Pancreas (tissue), 10 donors: Measurements from ENCODE around the gene IMPG2. TPM values are rescaled to one million over a fixed set of nuclear protein-coding genes. Genes with fewer than 3 reads are reported as not detected.

Source experiments
- ATAC-seq, 4 donors: fragments of 200-7000 bp; cut with Tn5 transposase; one replicate each; pipeline versions ENCODE4 v1.8.0 to v1.9.1; 2020; ENCODE audit warnings: mild to moderate bottlenecking in 4 of 4, moderate library complexity in 4 of 4
- DNase-seq, 6 donors: peaks; one replicate each; pipeline ENCODE4 v3.0.0-alpha.2; 2020
- FAIRE-seq: peaks from 2 replicates; lab custom pipeline; 2012; peaks lifted over from hg19 to GRCh38; lab: Jason Lieb, UNC
- H3K27ac ChIP-seq, 4 donors: fragments of 200-600 bp; sonication (generic); 1 replicate in 3 of 4; 2 replicates in 1 of 4; pipeline versions ENCODE4 v1.5.0 to v1.8.0; 2020
- H3K27me3 ChIP-seq, 4 donors: fragments of 200-600 bp; one replicate each; pipeline ENCODE4 v1.8.0; 2021
- H3K36me3 ChIP-seq, 3 donors: fragments of 200-600 bp; sonication (generic) in 1 of 3; one replicate each; pipeline versions ENCODE4 v1.5.0 to v1.8.0; 2020 to 2021
- H3K4me1 ChIP-seq, 3 donors: fragments of 200-600 bp; one replicate each; pipeline ENCODE4 v1.8.0; 2021
- H3K4me3 ChIP-seq, 4 donors: fragments of 200-600 bp; sonication (generic) in 2 of 4; one replicate each; pipeline versions ENCODE4 v1.5.0 to v1.8.0; 2020 to 2021
- H3K9me3 ChIP-seq, 4 donors: fragments of 200-600 bp; one replicate each; pipeline ENCODE4 v1.8.0; 2021
- WGBS, 2 donors: extraction: QIAGEN DNeasy Blood & Tissue Kit; methylation state at CpG; one replicate each; pipeline ENCODE4 v1.1.7; 2013; 5-methylcytosine and 5-hydroxymethylcytosine counted together
- intact Hi-C, 3 donors: fragments of 100-400 bp; cut with DNase I; formaldehyde crosslinking; loops; one replicate each; pipeline versions ENCODE4 v1.11.1 to v1.14.2; 2022
- polyA plus RNA-seq, 2 donors: library from polyadenylated mRNA; stranded (reverse); fragments of 200-250 nt; gene quantifications; one replicate each; pipeline ENCODE4 v1.2.3, GENCODE V29; 2013
- total RNA-seq, 6 donors: library from RNA; stranded (reverse); fragmentation: NEBNext Ultra II Directional in 4 of 6; extraction: Animal tissue kit (Norgen Biotek cat#: 25700) in 4 of 6; gene quantifications; one replicate each; pipeline versions ENCODE4 v1.2.1 to v1.2.4, GENCODE V29; 2021 to 2023
- TF ChIP-seq, protein P1 (sequence below), 4 donors: fragments of 200-600 bp; sonication (generic) in 3 of 4; IDR thresholded peaks; one replicate each; pipeline versions ENCODE4 v1.5.0 to v1.8.0; 2021; ENCODE audit warnings: antibody characterized with exemption in 4 of 4
- donor health status: healthy with polysubstance abuse.
- donor health status: DM: no; HTN: no; CAD: no; lungs with moderate emphysema.
- donor health status: DM: no; HTN: no; CAD: no.
- donor health status: control.
- donor health status: control.
- donor health status: Bipolar disorder and iron deficiency.
- donor health status: DM: yes; HTN: yes; CAD: no.
- donor health status: DM: no; HTN: no; CAD: no.
- donor health status: DM: no; HTN: no; CAD: no.
- donor health status: DM: yes; HTN: yes; CAD: no.

IMPG2 gene
- total and polyA plus RNA-seq, 8 donors, result 0.04 to 0.19 (median 0.09) TPM

DNA sequence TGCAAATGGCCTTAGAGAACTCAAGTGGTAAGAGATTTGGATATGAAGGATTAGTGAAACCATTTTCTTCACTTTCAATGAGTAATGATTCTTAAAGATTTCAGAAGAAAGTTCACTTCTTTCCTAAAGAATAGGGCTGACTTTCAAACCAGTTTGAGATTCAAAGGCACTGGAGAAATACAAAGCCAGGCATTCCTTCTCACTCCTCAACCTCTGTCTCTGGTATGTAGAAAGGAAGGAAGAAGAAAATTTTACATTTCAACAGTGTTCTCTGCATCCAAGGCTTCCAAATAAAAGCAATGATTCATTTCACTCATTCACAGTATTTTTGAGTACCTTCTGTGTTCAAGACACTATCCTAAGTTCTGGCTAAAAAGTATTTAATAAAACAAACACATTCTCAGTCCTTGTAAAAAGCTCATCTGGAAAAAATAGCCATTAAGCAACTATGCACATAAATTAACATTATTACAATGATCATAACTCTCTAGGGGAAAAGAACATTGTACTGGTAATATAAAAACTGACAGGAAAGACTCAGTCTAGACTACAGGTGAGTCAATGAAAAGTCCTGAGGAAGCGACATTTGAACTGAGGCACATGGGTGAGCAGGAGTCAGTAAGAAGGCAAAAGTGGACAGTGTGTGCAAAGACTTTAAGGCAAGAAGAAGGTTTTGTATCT is 79.5 kb downstream of the IMPG2 start:
- intact Hi-C loops, result no loop called here
- WGBS, 2 donors, result 98 to 100% methylated on average over 1 of the region's 1 CpG

DNA sequence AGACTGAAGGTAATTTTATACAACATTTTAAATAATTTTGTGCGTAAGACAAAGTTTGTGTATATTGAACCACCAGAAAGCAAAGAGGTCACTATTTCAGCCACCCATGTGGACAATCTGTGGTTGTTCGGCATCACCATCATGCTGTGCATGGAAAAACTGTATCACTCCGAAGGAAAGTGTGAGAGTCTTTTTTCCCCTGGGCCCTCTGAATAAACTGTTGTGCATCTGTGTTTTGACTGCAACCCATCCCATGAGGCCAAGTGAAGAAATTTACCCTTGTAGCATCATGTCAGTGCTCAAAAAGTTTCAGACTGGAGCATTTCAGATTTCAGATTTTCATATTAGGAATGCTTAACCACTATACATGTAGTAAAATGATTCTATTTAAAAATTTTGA is 85.3 kb downstream of the IMPG2 start:
- H3K9me3 ChIP-seq, result no peaks in the 10 kb centered on the region
- FAIRE-seq (no peak), DNase-seq (no peak), ATAC-seq (no peak)
- intact Hi-C loops, result no loop called here
- no peaks in the 10 kb centered on the region for H3K36me3 ChIP-seq
- H3K27me3 ChIP-seq, result no peaks in the 10 kb centered on the region
- TF ChIP-seq, protein P1, sequence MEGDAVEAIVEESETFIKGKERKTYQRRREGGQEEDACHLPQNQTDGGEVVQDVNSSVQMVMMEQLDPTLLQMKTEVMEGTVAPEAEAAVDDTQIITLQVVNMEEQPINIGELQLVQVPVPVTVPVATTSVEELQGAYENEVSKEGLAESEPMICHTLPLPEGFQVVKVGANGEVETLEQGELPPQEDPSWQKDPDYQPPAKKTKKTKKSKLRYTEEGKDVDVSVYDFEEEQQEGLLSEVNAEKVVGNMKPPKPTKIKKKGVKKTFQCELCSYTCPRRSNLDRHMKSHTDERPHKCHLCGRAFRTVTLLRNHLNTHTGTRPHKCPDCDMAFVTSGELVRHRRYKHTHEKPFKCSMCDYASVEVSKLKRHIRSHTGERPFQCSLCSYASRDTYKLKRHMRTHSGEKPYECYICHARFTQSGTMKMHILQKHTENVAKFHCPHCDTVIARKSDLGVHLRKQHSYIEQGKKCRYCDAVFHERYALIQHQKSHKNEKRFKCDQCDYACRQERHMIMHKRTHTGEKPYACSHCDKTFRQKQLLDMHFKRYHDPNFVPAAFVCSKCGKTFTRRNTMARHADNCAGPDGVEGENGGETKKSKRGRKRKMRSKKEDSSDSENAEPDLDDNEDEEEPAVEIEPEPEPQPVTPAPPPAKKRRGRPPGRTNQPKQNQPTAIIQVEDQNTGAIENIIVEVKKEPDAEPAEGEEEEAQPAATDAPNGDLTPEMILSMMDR (IDR thresholded peaks at IDR 0.05), result no peak
- H3K4me3 ChIP-seq, result no peak overlapping the region
- no peak overlapping the region for H3K27ac ChIP-seq
- H3K4me1 ChIP-seq, result no peaks in the 10 kb centered on the region
- 84 to 90% methylated on average over 3 of the region's 3 CpGs for WGBS, 2 donors

More for the DNA sequence above, 79.5 kb downstream of the IMPG2 start:
- Histone ChIP-seq H3K9me3 (no peaks in the 10 kb centered on the region), H3K36me3 (no peaks in the 10 kb centered on the region), H3K27ac (no peak overlapping the region), H3K27me3 (no peaks in the 10 kb centered on the region), H3K4me3 (no peak overlapping the region), H3K4me1 (no peaks in the 10 kb centered on the region)
- no peak for ATAC-seq
- TF ChIP-seq, protein P1 (IDR thresholded peaks at IDR 0.05), result no peak
- no peak for FAIRE-seq
- no peak for DNase-seq

DNA sequence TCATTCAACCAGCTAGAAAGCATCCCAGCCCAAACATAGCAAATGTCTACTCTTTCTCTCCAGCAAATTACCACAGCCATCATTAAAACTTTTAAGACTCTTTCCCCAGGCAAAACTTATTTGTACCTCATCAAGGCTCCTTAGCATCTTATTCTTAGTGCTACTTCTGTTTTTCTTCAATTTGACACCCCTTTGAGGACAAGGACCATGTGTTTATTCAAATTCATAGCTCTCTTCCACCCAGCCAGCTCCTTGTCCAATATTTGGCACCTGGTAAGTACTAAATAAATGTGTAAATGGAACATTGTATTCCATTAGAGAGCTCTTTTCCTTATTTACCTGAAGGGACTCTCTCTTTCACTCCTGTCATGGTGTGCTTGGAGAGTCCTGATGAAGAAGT is 89.8 kb downstream of the IMPG2 start:
- DNase-seq, result no peak
- no peaks in the 10 kb centered on the region for H3K36me3 ChIP-seq
- intact Hi-C loops, result no loop called here

DNA sequence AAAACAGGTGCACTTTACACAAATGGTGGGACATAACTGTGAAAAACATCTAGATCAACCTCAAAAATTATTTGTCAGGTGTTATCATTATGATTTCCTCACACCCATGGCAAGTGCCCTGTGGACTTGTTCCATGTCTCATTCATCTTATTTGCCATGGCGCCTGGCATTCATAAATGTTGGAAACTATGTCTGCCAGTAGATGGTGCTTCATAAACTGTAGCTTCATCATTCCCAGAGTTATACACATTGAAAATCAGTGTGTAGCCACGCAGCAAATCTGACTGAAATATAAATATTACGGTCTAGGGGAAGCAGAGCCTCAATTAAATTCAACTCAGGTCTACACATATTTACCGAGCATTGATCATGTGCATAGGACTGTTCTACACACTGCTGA is 90.7 kb downstream of the IMPG2 start:
- DNase-seq (no peak), FAIRE-seq (no peak), ATAC-seq (no peak)
- Histone ChIP-seq H3K4me1 (no peaks in the 10 kb centered on the region), H3K36me3 (no peaks in the 10 kb centered on the region), H3K27ac (no peak overlapping the region), H3K9me3 (no peaks in the 10 kb centered on the region), H3K27me3 (no peaks in the 10 kb centered on the region), H3K4me3 (no peak overlapping the region)
- intact Hi-C loops, result no loop called here
- 40 to 58% methylated on average over 4 of the region's 4 CpGs for WGBS, 2 donors
- TF ChIP-seq, protein P1 (IDR thresholded peaks at IDR 0.05), result no peak

More for the DNA sequence above, 89.8 kb downstream of the IMPG2 start:
- Histone ChIP-seq H3K27ac (no peak overlapping the region), H3K9me3 (no peaks in the 10 kb centered on the region), H3K27me3 (no peaks in the 10 kb centered on the region), H3K4me3 (no peak overlapping the region), H3K4me1 (no peaks in the 10 kb centered on the region)
- TF ChIP-seq, protein P1 (IDR thresholded peaks at IDR 0.05), result no peak
- FAIRE-seq, result no peak
- ATAC-seq, result no peak

DNA sequence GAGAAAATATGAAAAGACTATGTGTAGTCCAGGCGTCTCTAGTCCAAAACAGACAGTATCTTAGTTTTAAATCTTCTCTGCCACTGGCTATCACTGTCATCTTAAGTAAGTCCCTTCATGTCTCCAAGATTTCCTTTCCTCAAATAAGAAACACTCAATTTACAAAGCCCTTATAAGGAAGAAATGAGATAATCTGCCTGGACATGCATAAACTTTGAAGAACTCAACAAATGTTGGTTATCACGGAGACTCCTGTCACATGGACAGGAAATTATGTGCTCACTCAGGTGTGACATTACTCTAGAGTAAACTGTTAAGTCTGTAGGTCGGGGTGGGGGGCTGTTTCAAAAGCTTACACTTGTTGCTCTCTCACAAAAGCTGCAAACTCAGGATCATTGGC is 91.9 kb downstream of the IMPG2 start:
- intact Hi-C loops, result no loop called here
- no peak for FAIRE-seq
- Histone ChIP-seq H3K9me3 (no peaks in the 10 kb centered on the region), H3K27me3 (no peaks in the 10 kb centered on the region), H3K36me3 (no peaks in the 10 kb centered on the region), H3K4me3 (no peak overlapping the region), H3K4me1 (no peaks in the 10 kb centered on the region), H3K27ac (no peak overlapping the region)
- no peak for DNase-seq
- WGBS, 2 donors, result 50 to 63% methylated on average over 3 of the region's 3 CpGs
- ATAC-seq, result no peak
- TF ChIP-seq, protein P1 (IDR thresholded peaks at IDR 0.05), result no peak
